GM10847 (cell line): Measurements from ENCODE around the gene OCA2.

Experiments used
- POLR2A ChIP-seq: IDR thresholded peaks from 2 replicates; pipeline ENCODE4 v1.6.1; 2011; ENCODE audit not compliant: insufficient read length; ENCODE audit errors: extremely low read depth

Gene OCA2

DNA sequence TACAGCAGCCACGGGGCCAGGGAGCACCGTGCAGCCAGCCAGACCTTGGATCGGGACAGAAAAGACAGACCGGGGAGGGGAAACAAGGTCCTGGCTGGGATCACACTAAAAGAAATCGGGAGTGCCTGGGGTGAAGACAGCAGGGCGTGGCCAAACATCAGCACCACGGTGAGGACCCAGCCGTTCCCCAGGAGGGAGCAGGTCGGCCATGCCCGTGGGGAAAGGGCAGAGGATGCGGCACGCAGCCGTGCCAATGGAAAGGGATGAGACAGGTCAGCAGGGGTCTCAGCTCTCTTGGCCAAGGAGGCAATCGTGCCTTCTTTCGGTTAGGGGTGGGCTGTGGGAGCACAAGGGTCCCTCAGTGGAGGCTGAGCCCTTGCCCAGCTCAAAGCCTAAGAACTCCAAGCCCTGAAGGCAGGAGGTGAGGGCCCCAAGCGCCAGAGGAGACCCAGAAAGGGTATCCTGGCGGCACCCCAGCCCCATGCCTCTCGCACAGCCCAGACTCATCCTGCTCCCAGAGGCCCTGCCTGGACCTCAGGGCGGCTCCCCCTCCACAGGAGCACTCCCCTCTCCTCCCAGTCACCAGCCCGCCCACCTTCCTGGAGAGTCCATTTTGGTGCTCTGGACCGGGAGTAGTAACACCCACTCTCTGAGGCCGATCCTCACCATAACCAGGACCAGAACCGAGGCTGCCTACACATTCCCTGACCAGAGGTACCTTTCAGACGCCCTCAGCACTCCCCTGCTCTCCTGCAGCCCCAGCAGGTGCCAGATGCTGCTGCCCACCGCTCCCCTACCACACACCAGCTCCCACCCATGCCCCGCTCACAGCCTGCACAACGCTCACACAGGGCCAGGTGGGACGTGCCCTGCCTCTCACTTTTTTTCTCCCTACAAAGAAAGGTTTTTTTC lies 23.2 kb upstream of the OCA2 start:
- no peak for TF ChIP-seq POLR2A

DNA sequence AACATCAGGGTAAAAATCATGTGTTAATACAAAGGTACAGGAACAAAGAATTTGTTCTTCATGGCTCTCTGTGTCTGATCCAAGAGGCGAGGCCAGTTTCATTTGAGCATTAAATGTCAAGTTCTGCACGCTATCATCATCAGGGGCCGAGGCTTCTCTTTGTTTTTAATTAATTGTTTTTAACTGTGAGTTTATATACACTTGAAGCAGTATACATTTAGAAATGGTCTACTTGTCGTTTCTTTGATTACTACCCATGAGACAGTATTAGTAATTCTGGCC lies 21.2 kb upstream of the OCA2 start:
- TF ChIP-seq POLR2A: no peak

DNA sequence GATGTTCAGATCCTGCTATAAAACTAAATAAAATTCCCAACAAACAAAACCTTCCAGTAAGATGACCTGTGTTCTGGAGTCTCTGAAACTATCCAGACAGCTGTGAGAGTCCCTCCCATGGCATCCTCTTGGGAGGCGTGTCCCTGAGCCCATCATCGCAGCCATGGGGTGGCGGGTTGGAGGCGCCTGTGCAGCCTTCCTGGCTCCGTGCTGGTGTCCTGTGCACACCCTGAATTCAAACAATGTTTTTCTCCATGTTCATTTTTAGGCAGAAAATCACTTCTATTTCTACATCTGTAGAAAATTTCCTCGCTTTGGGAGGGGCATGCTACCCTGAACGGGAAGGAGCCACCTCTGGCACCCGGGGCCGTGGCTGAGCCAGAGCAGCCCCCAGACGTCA lies 19.4 kb upstream of the OCA2 start:
- TF ChIP-seq POLR2A: no peak

DNA sequence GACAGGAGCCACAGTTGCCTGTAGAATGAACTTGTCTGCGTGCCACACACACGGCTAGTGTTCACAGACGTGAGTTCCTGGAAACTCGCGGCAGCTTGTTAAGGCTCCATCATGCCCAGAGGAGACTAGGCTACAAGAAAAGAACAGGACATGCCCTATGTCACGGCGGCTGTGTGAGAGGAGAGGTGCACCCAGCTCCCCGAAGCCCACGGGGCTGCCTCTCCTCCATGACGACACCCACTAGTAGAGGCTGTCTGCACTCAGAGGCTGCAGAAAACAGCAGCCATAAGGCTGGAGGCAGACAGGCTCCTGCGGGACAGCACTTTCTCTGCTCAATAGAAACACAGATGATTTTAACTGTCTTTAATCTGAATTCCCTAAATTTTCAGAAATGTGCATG lies 19.0 kb upstream of the OCA2 start:
- TF ChIP-seq POLR2A: no peak

DNA sequence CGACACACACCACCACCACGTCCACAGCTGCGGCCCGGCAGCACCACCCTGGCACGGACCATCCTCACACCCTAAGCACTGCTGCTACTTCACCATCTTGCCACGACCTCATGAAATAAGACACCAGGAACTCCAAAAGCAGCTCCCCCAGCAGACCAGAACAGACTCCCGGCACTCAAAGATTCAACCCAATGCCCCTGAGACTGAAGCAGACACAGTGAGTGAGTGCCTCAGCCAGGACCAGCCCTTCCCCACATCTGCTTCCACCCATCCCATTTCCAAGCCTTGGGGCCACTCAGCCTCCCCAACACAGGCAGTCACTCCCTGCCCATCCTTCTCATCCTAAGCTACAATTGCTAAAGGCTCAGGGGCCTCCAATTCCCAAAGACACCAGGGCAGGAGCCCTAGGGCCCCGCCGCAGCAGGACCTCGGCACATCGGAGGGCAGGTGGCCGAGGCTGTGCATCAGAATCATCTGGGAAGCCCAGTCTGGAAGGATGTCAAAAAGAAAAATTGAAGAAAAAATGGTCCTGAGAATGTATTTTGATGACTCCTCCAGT lies 18.4 kb upstream of the OCA2 start:
- TF ChIP-seq POLR2A: no peak

DNA sequence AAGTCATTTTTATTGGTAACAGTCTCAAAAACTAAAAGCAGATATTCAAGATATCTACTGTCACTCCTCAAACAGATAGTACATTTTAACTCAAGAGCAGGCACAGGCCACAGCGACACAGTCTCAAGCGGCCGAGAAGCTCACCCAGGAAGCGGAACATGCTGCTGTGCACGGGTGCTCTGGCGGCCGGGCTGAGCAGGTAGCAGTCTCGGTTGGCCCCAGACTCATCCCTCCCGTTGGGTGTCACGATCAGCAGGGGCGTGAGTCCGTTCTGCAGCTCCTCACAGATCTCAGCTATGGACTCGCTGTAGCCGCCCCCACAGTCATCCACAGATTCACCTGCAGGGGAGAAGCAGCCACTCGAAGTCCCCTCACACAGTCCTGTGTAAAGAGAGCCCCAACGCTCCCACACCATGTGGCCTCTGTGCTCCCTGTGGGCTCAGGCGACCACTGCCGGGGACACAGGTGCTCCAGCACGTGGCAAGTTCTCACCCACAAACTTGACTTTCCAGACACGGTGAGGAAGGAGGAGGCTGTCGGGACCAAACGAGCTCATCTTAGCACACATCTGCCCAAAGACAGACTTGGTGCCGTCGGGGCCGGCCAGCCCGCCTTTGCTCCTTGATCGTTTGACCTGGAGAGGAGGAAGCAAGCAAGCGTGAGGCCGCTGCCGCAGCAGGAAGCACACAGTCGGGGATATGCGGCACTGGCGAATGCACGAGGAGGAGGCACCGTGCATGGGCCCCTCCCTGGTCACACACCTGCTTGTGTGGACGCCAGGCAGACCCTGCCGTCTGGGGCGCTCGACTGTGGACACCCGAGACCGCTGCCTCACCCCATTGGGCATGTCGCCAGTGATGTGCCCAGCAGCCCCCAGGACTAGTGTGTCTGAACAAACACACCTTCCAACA lies 17.7 kb upstream of the OCA2 start:
- TF ChIP-seq POLR2A: no peak

DNA sequence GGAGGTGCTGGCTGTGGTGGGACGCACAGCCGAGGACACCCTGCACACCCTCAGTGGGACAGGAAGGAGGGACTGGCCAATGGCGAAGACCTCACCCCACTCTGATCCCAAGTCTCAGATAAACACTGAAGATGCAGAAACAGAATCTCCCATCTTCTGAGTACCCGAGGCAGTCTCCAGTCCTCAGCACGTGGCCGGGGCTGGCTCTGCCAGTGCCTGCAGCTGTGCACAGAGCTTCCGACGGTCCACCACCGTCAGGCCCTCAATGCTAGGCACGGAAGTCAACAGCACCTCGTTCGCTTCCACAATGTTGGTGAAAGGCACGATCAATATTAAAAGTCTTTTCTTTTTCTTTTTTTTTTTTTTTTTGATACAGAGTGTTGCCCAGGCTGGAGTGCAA lies 16.8 kb upstream of the OCA2 start:
- no peak for TF ChIP-seq POLR2A

DNA sequence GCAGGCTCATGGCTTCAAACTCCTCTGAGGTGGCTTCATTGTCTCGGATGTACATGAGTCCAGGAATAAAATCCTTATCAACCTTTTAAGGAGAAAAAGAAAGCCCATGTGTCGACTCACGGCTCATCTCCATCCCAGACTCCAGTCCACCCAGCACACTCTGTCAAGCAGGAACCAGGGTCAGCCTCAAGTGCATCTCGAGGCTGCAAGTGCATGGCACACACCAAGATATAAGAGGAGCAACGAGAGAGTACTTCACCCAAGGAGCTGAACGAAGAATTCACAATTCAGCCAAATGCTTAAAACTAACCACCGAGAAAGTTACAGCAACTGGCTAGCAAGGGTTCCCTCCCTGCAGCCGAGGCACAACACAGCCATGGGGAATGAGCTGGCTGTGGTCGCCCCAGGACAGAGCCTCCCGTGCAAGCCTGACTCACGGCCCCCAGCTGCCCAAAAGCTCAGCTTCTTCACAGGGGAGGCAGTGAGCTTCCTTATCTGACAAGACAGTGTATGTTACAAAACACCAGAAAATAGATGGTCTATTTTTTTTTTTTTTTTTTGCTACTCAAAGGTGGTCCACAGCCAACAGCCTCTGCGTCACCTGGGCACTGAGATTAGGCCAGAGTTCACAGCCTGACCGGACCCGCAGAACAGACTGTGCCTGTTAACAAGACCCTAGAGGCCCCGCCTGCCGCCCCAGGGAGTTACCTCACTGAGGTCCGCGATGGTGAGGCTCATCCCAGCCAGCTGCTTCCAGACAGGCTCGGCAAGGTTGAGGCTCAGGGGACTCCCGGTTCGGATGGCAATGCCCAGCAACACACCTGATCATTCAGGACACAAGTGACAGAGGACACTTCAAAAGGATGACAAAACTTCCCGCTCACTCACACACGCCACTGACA lies 15.9 kb upstream of the OCA2 start:
- TF ChIP-seq POLR2A: no peak

DNA sequence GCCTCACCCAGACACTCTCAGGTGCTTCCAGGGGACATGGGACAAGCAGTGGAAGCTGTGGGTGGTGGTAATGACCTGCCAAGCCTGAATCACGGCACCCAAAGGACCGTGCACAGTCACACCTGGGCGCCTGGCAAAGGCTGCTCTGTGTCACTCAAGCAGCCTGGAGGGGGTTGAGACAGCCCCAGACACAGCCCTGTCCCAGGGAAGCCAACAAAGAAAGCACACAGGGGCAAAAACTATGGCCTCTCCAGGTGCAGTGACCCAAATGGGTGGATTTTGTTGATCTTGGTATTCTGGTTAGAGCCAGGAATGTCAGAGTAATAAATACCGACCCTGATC lies 15.0 kb upstream of the OCA2 start:
- TF ChIP-seq POLR2A: no peak

DNA sequence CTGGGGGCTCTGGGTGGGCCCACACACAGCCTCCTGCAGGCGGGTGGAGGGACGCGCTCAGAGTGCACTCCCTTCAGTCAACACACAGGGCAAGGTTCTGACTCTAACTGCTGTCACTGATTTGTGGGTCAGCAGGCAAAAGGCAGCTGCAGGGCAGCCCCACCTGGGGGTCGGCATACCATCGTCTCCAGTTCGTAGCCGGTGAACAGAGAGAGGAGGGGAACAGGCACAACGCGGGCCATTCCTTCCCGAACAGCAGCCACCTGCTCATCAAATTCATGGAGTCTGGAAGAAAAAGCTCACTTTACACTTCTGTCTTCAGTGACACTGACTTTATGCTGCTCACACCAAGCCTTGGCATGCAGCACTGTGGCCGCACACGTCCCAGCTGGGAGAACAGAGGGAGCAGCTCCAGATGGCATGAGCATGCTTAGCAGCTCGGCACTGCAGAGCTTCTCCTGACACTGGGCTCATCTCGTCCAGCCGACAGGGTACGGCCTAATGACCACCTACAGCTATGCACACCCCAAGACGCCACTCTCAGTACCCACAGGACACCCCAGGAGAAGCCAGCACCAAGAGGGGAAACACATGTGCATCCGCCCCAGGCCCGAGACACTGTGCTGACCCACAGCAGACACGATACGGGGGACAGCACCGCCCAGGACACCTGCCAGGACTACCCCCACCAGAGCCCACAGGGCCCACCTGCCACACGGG lies 14.4 kb upstream of the OCA2 start:
- no peak for TF ChIP-seq POLR2A

DNA sequence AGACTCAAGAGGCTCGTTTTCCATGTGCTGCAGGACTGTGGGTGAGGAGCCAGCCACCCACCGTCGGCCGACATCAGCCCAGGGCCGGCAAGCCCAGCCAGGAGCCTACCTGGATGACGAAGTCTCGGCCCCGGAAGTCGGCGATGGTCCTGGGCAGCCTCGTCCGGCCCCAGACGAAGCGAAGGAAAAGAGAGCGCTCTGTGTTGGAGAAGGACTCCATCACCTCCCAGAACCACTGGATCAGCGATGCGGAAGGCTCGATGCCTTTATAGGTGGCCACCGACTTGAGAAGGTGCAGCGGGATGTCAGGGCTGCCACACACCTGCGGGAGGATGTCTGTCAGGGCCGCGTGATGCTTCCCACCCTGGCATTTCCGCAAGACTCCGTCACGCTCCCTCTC lies 13.8 kb upstream of the OCA2 start:
- TF ChIP-seq POLR2A: no peak

DNA sequence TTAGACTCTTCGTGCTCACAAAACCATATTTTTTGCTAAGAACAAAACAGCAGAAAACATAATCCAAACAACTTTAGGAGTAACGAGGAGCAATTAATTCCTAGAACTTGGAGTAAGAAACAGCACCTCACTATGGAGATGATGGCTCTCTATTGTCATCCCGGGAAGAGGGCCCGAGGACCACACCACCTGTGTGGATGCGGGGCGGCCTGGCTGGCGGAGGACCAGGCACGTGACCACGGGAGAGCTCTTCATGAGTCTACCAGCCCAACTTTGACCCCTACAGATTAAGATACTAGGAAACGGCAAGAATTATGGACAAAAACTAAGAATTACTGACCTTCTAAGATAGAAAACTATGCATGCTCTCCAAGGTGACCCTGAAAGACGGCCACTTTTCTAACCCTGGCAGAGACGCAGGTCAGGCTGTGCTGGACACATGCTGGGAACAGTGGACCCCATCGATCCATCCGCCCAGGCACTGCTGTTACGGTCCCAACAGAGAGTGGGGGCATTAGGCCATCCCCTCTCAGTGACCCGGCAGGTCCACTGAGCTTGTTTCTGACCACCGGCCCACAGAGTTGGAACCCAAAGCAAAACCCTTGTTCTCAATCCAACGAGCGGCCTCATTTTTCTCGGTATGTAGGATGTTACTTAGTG lies 13.1 kb upstream of the OCA2 start:
- no peak for TF ChIP-seq POLR2A

DNA sequence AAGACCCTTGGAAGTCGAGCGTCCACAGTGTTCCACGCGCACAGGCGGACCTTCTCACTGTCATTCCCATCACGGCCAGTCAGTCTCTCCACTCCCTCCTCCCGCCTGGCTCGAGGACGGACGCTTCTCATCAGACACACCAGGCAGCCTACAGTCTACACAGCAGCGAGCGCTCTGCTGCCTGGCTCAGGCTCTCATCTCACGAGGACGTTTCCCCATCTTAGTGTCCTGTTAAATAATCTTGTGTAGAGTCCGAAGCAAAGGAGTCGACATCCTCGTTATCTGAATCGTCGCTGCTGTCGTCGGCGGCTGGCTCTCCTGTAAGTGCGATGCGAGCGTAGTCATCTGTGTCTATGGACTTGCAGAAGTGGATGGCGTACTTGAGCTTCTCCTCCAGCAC lies 12.4 kb upstream of the OCA2 start:
- TF ChIP-seq POLR2A: no peak

DNA sequence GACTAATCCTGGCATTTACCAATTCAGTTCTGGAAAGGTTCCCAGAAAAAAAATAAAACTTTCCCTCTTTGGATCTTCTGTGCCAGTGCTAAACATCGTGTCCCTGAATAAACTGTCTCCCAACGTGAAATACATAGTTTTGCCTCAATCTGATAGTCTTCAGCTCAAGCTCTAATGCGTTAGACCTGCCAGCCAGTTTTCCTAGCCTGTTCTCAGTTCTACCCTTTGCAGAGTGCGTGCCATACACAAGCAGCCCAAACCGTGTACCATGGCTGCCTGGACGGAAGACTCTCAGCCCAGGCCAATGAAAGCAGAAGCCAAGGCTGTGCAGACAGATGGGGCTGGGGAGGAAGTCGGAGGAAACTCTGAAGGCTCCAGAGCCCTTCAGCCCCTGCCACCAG lies 11.4 kb upstream of the OCA2 start:
- TF ChIP-seq POLR2A: no peak
